Measurements from ENCODE around the gene CDADC1.
"Not testable (repeated sequence)": the region's sequence is repeated elsewhere in the genome, so short reads cannot be mapped to it uniquely, and the experiment has no call there.

CDADC1 gene

DNA sequence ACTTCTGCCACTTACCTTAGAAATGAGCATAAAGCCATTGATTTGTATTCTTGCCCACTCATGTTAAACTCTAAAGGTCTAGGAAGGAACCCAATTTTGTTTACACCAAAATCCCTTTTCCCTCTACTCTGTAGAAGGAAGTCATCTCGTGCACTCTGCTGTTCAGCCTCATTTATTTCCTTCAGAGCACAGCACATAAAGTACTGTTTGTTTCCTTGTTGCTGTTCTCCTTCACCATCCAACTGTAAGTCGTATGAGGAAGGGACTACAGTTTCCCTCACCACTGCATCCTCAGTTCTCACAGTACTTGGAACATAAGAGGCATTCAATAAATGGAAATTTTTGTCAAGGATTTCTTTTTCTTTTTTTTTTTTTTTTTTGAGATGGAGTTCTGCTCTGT lies 24.6 kb downstream of the CDADC1 start:
- H3K27me3 ChIP-seq (ENCODE audit: control insufficient read depth, insufficient read depth, low read length), result no peaks in the 10 kb centered on the region
- no peaks in the 10 kb centered on the region for H3K36me3 ChIP-seq (ENCODE audit: control insufficient read depth, insufficient read depth, low read length)
- no peaks in the 10 kb centered on the region for H3K9me3 ChIP-seq (ENCODE audit: control insufficient read depth, low read length)
- no peaks in the 10 kb centered on the region for H3K4me1 ChIP-seq (ENCODE audit: control insufficient read depth, insufficient read depth, low read length)
- no peak overlapping the region for H3K4me3 ChIP-seq (ENCODE audit: low read length)
- no peak overlapping the region for H3K9ac ChIP-seq (ENCODE audit: low read length)

DNA sequence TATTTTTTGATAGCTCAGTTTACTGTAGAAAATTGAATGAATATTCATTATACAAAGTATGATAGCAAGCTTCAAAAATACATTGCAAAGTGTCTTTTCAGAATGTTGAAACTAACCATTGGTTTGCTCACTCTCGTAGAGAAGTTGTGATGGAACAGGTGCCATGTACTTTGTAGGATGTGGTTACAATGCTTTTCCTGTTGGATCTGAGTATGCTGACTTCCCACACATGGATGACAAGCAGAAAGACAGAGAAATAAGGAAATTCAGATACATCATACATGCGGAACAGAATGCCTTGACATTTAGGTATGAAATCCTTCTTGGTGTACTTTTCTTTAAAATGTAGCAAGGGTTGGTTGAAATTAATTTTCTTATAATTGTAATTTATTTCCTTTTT lies 30.5 kb downstream of the CDADC1 start:
- Histone ChIP-seq H3K9ac (ENCODE audit: low read length) (no peak overlapping the region), H3K9me3 (ENCODE audit: control insufficient read depth, low read length) (no peaks in the 10 kb centered on the region), H3K4me1 (ENCODE audit: control insufficient read depth, insufficient read depth, low read length) (no peaks in the 10 kb centered on the region)

DNA sequence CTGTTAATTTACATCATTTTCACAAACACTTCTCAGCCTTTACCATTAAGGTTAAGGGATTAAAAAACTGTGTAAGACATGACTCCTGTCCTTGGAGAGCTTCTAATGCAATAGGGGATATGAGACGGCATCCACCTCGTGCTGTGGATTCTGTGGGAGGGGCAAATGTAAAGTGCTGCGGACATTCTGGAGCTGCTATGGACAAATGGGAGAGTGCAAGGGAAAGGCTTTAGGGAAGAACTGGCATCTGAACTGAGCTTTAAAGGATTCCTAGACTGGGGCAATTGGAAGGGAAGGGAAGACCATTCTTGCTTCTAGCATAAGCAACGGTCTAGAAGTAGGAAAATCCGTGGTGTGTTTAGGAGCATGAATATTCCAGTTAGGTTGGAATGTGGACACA lies 31.4 kb downstream of the CDADC1 start:
- Histone ChIP-seq H3K9ac (ENCODE audit: low read length) (no peak overlapping the region), H3K9me3 (ENCODE audit: control insufficient read depth, low read length) (no peaks in the 10 kb centered on the region), H3K27me3 (ENCODE audit: control insufficient read depth, insufficient read depth, low read length) (no peaks in the 10 kb centered on the region), H3K36me3 (ENCODE audit: control insufficient read depth, insufficient read depth, low read length) (no peaks in the 10 kb centered on the region), H3K4me3 (ENCODE audit: low read length) (no peak overlapping the region), H3K4me1 (ENCODE audit: control insufficient read depth, insufficient read depth, low read length) (no peaks in the 10 kb centered on the region)

More for the DNA sequence above, 30.5 kb downstream of the CDADC1 start:
- Histone ChIP-seq H3K4me3 (ENCODE audit: low read length) (no peak overlapping the region), H3K36me3 (ENCODE audit: control insufficient read depth, insufficient read depth, low read length) (no peaks in the 10 kb centered on the region), H3K27me3 (ENCODE audit: control insufficient read depth, insufficient read depth, low read length) (no peaks in the 10 kb centered on the region)

DNA sequence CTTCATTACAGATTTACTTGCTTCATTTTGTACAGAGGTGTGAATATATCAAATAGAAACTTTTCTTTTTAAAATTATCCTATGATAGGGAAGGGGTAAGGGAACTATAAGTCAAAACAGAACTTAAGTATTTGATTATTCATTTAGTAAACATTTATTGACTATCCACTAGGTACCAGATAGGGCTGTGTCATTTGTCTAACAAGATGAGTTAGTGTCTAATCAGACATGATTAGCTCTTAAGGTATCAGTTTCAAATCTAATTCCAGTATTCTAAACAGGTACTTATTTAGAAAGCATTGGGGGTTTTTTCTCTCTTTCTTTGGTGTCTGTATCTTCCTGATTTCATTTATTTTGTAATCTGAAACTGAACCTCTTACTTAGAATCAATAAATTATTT lies 32.2 kb downstream of the CDADC1 start:
- Histone ChIP-seq H3K36me3 (ENCODE audit: control insufficient read depth, insufficient read depth, low read length) (no peaks in the 10 kb centered on the region), H3K9ac (ENCODE audit: low read length) (no peak overlapping the region), H3K9me3 (ENCODE audit: control insufficient read depth, low read length) (no peaks in the 10 kb centered on the region), H3K27me3 (ENCODE audit: control insufficient read depth, insufficient read depth, low read length) (no peaks in the 10 kb centered on the region), H3K4me1 (ENCODE audit: control insufficient read depth, insufficient read depth, low read length) (no peaks in the 10 kb centered on the region), H3K4me3 (ENCODE audit: low read length) (no peak overlapping the region)

DNA sequence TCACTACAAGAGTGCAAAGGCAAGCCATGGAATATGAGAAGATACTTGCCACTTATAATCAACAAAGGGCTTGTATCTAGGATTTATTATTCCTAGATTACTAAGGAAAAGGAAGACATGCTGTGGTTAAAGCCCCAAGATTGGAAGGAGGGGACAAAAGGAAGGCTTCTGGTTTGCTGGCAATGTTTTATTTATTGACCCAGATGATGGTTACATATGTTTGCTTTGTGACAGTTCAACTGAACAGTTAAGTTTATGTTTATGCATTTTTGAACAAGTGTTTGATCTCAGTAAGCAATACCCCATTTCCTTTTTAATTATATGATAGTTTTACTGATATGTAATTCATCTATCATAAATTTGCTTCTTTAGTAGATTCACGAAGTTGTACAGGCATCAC lies 40.3 kb downstream of the CDADC1 start:
- H3K4me3 ChIP-seq (ENCODE audit: low read length), result no peak overlapping the region
- H3K36me3 ChIP-seq (ENCODE audit: control insufficient read depth, insufficient read depth, low read length), result no peaks in the 10 kb centered on the region
- no peak overlapping the region for H3K9ac ChIP-seq (ENCODE audit: low read length)
- no peaks in the 10 kb centered on the region for H3K27me3 ChIP-seq (ENCODE audit: control insufficient read depth, insufficient read depth, low read length)
- no peaks in the 10 kb centered on the region for H3K9me3 ChIP-seq (ENCODE audit: control insufficient read depth, low read length)
- no peaks in the 10 kb centered on the region for H3K4me1 ChIP-seq (ENCODE audit: control insufficient read depth, insufficient read depth, low read length)

GRCh38 chr13:49288458-49288857 lies 40.7 kb downstream of the CDADC1 start:
- H3K9me3 ChIP-seq (ENCODE audit: control insufficient read depth, low read length), result no peaks in the 10 kb centered on the region
- H3K27me3 ChIP-seq (ENCODE audit: control insufficient read depth, insufficient read depth, low read length), result no peaks in the 10 kb centered on the region
- H3K4me3 ChIP-seq (ENCODE audit: low read length), result no peak overlapping the region
- H3K36me3 ChIP-seq (ENCODE audit: control insufficient read depth, insufficient read depth, low read length), result no peaks in the 10 kb centered on the region
- no peaks in the 10 kb centered on the region for H3K4me1 ChIP-seq (ENCODE audit: control insufficient read depth, insufficient read depth, low read length)
- no peak overlapping the region for H3K9ac ChIP-seq (ENCODE audit: low read length)

- Histone ChIP-seq H3K9ac (ENCODE audit: low read length) (no peak overlapping the region), H3K9me3 (ENCODE audit: control insufficient read depth, low read length) (no peaks in the 10 kb centered on the region), H3K4me1 (ENCODE audit: control insufficient read depth, insufficient read depth, low read length) (no peaks in the 10 kb centered on the region), H3K27me3 (ENCODE audit: control insufficient read depth, insufficient read depth, low read length) (no peaks in the 10 kb centered on the region), H3K4me3 (ENCODE audit: low read length) (no peak overlapping the region), H3K36me3 (ENCODE audit: control insufficient read depth, insufficient read depth, low read length) (no peaks in the 10 kb centered on the region)
Observed at GRCh38 chr13:49292742-49293486, 45.2 kb downstream of the CDADC1 start.

DNA sequence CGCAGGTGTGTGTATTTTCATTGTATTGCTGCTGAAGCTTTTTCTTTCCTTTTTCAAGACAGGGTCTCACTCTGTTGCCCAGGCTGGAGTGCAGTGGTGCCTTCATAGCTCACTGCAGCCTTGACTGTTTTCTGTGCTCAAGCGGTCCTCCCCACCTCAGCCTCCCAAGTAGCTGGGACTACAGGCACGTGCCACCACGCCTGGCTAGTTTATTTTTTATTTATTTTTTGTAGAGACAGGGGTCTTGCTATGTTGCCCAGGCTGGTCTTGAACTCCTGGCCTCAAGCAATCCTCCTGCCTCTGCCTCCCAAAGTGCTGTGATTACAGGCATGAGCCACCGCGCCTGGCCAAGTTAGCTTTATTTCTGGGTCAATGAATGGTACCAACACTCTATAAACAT lies 47.0 kb downstream of the CDADC1 start:
- not testable (repeated sequence) for H3K36me3 ChIP-seq (ENCODE audit: control insufficient read depth, insufficient read depth, low read length); H3K9ac ChIP-seq (ENCODE audit: low read length); H3K4me3 ChIP-seq (ENCODE audit: low read length); H3K27me3 ChIP-seq (ENCODE audit: control insufficient read depth, insufficient read depth, low read length); H3K4me1 ChIP-seq (ENCODE audit: control insufficient read depth, insufficient read depth, low read length); H3K9me3 ChIP-seq (ENCODE audit: control insufficient read depth, low read length)

- Histone ChIP-seq H3K9me3 (ENCODE audit: control insufficient read depth, low read length) (no peaks in the 10 kb centered on the region), H3K4me3 (ENCODE audit: low read length) (no peak overlapping the region), H3K9ac (ENCODE audit: low read length) (no peak overlapping the region), H3K36me3 (ENCODE audit: control insufficient read depth, insufficient read depth, low read length) (no peaks in the 10 kb centered on the region), H3K27me3 (ENCODE audit: control insufficient read depth, insufficient read depth, low read length) (no peaks in the 10 kb centered on the region), H3K4me1 (ENCODE audit: control insufficient read depth, insufficient read depth, low read length) (no peaks in the 10 kb centered on the region)
Observed at GRCh38 chr13:49295244-49295643, 47.5 kb downstream of the CDADC1 start.

DNA sequence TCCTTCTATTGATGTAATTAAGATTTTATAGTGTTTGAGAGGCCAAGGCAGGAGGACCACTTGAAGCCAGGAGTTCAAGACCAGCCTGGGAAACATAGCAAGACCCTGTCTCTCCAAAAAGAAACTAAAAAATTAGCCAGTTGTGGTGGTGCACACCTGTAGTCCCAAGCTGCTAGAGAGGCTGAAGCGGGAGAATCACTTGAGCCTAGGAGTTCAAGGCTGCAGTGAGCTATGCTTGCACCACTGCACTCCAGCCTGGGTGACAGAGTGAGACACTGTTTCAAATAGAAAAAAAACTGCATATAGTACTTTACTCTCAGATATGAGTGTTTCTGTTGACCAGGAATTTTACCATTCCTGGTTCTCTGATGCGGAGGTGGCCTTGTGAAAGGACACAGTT lies 48.9 kb downstream of the CDADC1 start:
- H3K9me3 ChIP-seq (ENCODE audit: control insufficient read depth, low read length), result no peaks in the 10 kb centered on the region
- no peak overlapping the region for H3K9ac ChIP-seq (ENCODE audit: low read length)
- H3K27me3 ChIP-seq (ENCODE audit: control insufficient read depth, insufficient read depth, low read length), result no peaks in the 10 kb centered on the region
- no peaks in the 10 kb centered on the region for H3K36me3 ChIP-seq (ENCODE audit: control insufficient read depth, insufficient read depth, low read length)
- H3K4me1 ChIP-seq (ENCODE audit: control insufficient read depth, insufficient read depth, low read length), result peaks cover 7% of the 10 kb centered on the region
- no peak overlapping the region for H3K4me3 ChIP-seq (ENCODE audit: low read length)

DNA sequence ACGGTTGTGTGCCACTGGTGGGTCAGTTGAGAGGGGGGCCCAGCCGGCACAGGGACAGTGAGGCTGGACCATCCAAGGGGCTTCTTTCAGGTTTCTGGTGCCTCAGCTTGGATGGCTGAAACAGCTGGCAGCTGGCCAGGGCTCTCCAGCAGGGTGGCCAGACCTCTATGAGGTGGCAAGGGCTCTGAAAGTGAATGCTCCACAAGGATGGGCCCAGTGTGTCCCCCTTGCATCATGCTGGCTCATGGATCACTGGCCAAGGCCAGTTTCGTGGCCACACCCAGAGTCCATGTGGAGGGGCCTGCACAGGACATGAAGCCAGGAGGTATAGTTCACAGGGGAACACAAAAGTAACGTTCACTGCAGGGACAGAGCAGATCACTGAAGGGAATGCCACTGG lies 49.6 kb downstream of the CDADC1 start:
- Histone ChIP-seq H3K9ac (ENCODE audit: low read length) (no peak overlapping the region), H3K27me3 (ENCODE audit: control insufficient read depth, insufficient read depth, low read length) (no peaks in the 10 kb centered on the region), H3K4me1 (ENCODE audit: control insufficient read depth, insufficient read depth, low read length) (peaks cover 9% of the 10 kb centered on the region), H3K4me3 (ENCODE audit: low read length) (no peak overlapping the region), H3K36me3 (ENCODE audit: control insufficient read depth, insufficient read depth, low read length) (no peaks in the 10 kb centered on the region), H3K9me3 (ENCODE audit: control insufficient read depth, low read length) (no peaks in the 10 kb centered on the region)

DNA sequence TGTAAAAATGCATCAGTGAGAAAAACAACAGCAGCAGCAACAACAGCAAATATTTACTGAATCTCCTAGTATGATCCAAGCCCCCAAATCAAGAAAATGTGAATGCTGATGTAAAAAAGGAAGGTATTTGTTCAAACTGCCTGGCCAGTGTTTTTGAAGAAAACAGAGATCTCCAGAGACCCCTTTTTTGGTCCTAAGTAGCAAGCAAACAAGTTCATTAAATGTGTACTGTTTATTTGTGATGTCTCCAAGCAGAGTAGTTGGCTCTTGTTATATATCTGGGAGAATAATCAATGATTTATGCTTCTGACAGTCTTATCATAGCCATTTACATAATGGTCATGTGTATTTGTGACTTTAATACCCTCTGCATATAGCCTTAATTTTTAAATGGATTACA lies 50.7 kb downstream of the CDADC1 start:
- Histone ChIP-seq H3K27me3 (ENCODE audit: control insufficient read depth, insufficient read depth, low read length) (no peaks in the 10 kb centered on the region), H3K36me3 (ENCODE audit: control insufficient read depth, insufficient read depth, low read length) (no peaks in the 10 kb centered on the region), H3K9me3 (ENCODE audit: control insufficient read depth, low read length) (no peaks in the 10 kb centered on the region), H3K4me3 (ENCODE audit: low read length) (no peak overlapping the region), H3K9ac (ENCODE audit: low read length) (no peak overlapping the region), H3K4me1 (ENCODE audit: control insufficient read depth, insufficient read depth, low read length) (peaks cover 9% of the 10 kb centered on the region)

All from mucosa of stomach (tissue), 1 donor.